GM06990 (cell line): ENCODE data around the gene ZNF488.
"Not testable (repeated sequence)": the region's sequence is repeated elsewhere in the genome, so short reads cannot be mapped to it uniquely, and the experiment has no call there.

Experiments used
- DNase-seq: peaks from one replicate; pipeline ENCODE4 v3.0.0-alpha.2; 2011; ENCODE audit not compliant: insufficient read length; ENCODE audit errors: extremely low read depth
- H3K27me3 ChIP-seq: replicated peaks from 2 replicates; pipeline ENCODE4 v1.6.0; 2011; ENCODE audit warnings: low read length; ENCODE audit not compliant: control insufficient read depth, insufficient read depth
- H3K36me3 ChIP-seq: 2 replicates; pipeline ENCODE4 v1.5.1; 2011; ENCODE audit warnings: low read length; ENCODE audit not compliant: control insufficient read depth, insufficient read depth
- H3K4me3 ChIP-seq: replicated peaks from 2 replicates; pipeline ENCODE4 v1.5.1; 2011; ENCODE audit warnings: low read depth, mild to moderate bottlenecking, control low read depth, low read length
- TF ChIP-seq, protein P1 (sequence below): IDR thresholded peaks from 2 replicates; pipeline ENCODE4 v1.5.1; 2011; ENCODE audit warnings: low read length, control low read depth, mild to moderate bottlenecking, inconsistent platforms; ENCODE audit not compliant: insufficient read depth, poor library complexity, severe bottlenecking

The ZNF488 gene

DNA sequence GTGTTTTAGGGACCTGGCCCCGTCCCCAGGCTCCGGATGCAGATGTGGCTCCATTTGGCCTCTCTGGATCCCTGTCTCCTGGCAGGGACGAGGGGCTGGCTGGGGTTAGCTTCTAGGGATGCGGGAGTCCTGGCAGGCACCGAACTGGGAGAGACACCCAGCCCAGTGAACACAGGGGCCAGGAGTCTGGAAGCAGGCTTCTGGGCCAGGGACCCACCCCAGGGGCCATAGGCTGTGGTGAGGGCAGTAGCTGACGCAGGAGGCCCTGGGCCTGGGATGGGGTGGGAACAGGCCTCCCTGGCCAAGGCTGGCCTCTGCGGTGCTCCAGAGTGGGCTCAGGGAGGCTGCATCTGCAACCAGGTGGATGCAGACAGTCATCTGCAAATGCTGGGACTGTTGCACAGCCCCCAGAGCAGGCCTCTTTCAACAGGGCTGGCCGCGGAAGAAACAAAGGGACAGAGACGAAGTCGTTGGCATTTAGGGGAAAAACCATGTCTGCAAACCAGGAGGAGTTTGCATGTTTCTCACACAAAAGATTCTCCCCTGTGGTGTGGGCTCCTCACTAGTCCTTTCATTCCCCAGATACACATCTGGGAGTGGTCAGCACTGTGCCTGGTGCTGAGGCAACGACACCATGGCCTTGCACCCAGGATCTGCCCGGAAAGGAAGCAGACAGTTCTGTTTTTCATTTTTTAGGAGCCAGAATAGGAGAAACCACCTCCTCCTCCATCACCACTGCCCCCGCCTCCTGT is 36.4 kb upstream of the ZNF488 start:
- Histone ChIP-seq H3K4me3 (no peak overlapping the region), H3K36me3 (no peaks in the 10 kb centered on the region), H3K27me3 (no peaks in the 10 kb centered on the region; the same call in 1 of the 2 replicates)
- DNase-seq = no peak
- TF ChIP-seq, protein P1, sequence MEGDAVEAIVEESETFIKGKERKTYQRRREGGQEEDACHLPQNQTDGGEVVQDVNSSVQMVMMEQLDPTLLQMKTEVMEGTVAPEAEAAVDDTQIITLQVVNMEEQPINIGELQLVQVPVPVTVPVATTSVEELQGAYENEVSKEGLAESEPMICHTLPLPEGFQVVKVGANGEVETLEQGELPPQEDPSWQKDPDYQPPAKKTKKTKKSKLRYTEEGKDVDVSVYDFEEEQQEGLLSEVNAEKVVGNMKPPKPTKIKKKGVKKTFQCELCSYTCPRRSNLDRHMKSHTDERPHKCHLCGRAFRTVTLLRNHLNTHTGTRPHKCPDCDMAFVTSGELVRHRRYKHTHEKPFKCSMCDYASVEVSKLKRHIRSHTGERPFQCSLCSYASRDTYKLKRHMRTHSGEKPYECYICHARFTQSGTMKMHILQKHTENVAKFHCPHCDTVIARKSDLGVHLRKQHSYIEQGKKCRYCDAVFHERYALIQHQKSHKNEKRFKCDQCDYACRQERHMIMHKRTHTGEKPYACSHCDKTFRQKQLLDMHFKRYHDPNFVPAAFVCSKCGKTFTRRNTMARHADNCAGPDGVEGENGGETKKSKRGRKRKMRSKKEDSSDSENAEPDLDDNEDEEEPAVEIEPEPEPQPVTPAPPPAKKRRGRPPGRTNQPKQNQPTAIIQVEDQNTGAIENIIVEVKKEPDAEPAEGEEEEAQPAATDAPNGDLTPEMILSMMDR = no peak

GRCh38 chr10:47419421-47419820 is 35.3 kb upstream of the ZNF488 start:
- TF ChIP-seq, protein P1 = no peak
- Histone ChIP-seq H3K27me3 (no peaks in the 10 kb centered on the region; the same call in 1 of the 2 replicates), H3K4me3 (no peak overlapping the region), H3K36me3 (no peaks in the 10 kb centered on the region)
- no peak for DNase-seq

DNA sequence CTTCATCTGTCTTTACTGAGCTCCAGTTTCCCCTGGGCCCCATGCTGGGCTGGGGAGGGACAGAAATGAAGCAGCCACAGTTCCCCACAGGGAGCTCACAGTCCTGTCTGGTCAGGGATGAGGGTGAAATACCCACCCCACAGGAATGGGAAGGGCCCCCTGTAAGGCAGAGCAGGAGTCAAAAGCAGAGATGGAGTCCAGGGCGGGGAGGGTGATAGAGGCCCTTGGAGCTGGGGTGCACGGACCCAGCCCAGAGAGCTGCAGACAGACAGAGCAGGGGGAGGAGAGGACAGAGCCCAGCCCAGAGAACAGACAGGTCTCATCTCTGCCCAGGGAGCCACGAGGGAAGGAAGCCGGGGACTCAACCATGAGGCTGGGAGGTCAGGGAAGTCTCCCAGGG is 34.9 kb upstream of the ZNF488 start:
- Histone ChIP-seq H3K4me3 (no peak overlapping the region), H3K27me3 (no peaks in the 10 kb centered on the region; the same call in 1 of the 2 replicates), H3K36me3 (no peaks in the 10 kb centered on the region)
- no peak for DNase-seq
- TF ChIP-seq, protein P1 = no peak

- Histone ChIP-seq H3K36me3 (no peaks in the 10 kb centered on the region), H3K4me3 (no peak overlapping the region), H3K27me3 (no peaks in the 10 kb centered on the region; the same call in 1 of the 2 replicates)
- TF ChIP-seq, protein P1 = no peak
- DNase-seq = no peak
These were observed 34.2 kb upstream of the ZNF488 start for GRCh38 chr10:47418321-47418720.

- not testable (repeated sequence) for DNase-seq, H3K27me3 ChIP-seq, H3K4me3 ChIP-seq, H3K36me3 ChIP-seq
These were observed 32.5 kb upstream of the ZNF488 start for GRCh38 chr10:47416305-47417218.
